ENCODE measurements around the gene UNKL.

DNA sequence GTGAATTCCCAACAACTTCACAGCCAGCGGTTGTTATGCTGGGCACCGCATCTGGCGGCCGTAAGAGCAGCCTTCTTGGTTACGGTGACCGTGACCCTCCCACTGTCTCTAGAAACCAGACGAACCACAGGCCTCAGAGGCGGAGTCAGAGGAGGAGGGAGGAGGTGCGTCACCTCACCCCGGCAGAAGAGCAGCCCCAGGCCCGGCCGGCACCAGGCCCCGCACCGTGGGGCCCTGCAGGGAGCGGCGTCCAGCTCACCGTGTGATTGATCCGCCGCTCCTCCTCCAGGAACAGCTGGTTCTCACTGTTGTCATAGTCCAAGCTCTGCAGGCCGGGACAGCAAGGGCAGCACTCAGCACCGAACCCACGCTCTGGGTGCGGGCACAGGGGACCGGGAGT is 46.6 kb upstream of the UNKL start:
- TF ChIP-seq, protein P1, sequence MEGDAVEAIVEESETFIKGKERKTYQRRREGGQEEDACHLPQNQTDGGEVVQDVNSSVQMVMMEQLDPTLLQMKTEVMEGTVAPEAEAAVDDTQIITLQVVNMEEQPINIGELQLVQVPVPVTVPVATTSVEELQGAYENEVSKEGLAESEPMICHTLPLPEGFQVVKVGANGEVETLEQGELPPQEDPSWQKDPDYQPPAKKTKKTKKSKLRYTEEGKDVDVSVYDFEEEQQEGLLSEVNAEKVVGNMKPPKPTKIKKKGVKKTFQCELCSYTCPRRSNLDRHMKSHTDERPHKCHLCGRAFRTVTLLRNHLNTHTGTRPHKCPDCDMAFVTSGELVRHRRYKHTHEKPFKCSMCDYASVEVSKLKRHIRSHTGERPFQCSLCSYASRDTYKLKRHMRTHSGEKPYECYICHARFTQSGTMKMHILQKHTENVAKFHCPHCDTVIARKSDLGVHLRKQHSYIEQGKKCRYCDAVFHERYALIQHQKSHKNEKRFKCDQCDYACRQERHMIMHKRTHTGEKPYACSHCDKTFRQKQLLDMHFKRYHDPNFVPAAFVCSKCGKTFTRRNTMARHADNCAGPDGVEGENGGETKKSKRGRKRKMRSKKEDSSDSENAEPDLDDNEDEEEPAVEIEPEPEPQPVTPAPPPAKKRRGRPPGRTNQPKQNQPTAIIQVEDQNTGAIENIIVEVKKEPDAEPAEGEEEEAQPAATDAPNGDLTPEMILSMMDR (IDR thresholded peaks at IDR 0.05; ENCODE audit: borderline replicate concordance, extremely low read depth, low read length, poor library complexity, severe bottlenecking) = no peak
- no peak for TF ChIP-seq EZH2 (IDR thresholded peaks at IDR 0.05; ENCODE audit: borderline replicate concordance, low read depth, low read length, severe bottlenecking)
